GM12891 (cell line): Measurements from ENCODE around the gene XPO5.

Source experiments
- PAX5 ChIP-seq: IDR thresholded peaks from 2 replicates; pipeline ENCODE4 v1.6.1; 2011; ENCODE audit warnings: low read length, moderate library complexity, mild to moderate bottlenecking; ENCODE audit not compliant: insufficient read depth, severe bottlenecking
- POLR2A ChIP-seq: IDR thresholded peaks from 2 replicates; pipeline ENCODE4 v1.6.1; 2011; ENCODE audit warnings: low read depth, low read length, control low read depth
- POLR2AphosphoS5 ChIP-seq: IDR thresholded peaks from 2 replicates; pipeline ENCODE4 v1.6.1; 2011; ENCODE audit warnings: low read depth, low read length, control low read depth
- TAF1 ChIP-seq: IDR thresholded peaks from 2 replicates; pipeline ENCODE4 v1.6.1; 2011; ENCODE audit warnings: low read depth, low read length, control low read depth

- no peak for TF ChIP-seq TAF1
- no peak for TF ChIP-seq POLR2A
- no peak for TF ChIP-seq POLR2AphosphoS5
- no peak for TF ChIP-seq PAX5
Observed at GRCh38 chr6:43495409-43495941, 80.4 kb downstream of the XPO5 start.
